Measurements from ENCODE around the gene CFAP119.

CFAP119 gene

GRCh38 chr16:30783280-30784109 lies 21.6 kb upstream of the CFAP119 start:
- peak in 1 of 10 donors; percentile 62 for DNase-seq
- intact Hi-C loops (cut with DNase I), result no loop called here

GRCh38 chr16:30782486-30783279 lies 20.8 kb upstream of the CFAP119 start:
- intact Hi-C loops (cut with DNase I), result no loop called here
- peak in 1 of 10 donors; percentile 45 for DNase-seq

- no peak for DNase-seq
- intact Hi-C loops (cut with DNase I), result no loop called here
These were observed 18.7 kb upstream of the CFAP119 start for GRCh38 chr16:30780549-30780948.

GRCh38 chr16:30780021-30780420 lies 18.2 kb upstream of the CFAP119 start:
- intact Hi-C loops (cut with DNase I), result no loop called here

GRCh38 chr16:30779596-30779995 lies 17.7 kb upstream of the CFAP119 start:
- DNase-seq, result peak in 1 of 10 donors; percentile 24
- intact Hi-C loops (cut with DNase I), result no loop called here

More at GRCh38 chr16:30780021-30780420, 18.2 kb upstream of the CFAP119 start:
- peak in 3 of 10 donors; percentile 28 to 80 (median 38) for DNase-seq

- intact Hi-C loops (cut with DNase I), result no loop called here
- peak in 1 of 10 donors; percentile 47 for DNase-seq
These were observed 16.8 kb upstream of the CFAP119 start for GRCh38 chr16:30778549-30779244.

- peak in 1 of 10 donors; percentile 27 for DNase-seq
These were observed 15.9 kb upstream of the CFAP119 start for GRCh38 chr16:30777591-30778297.

GRCh38 chr16:30775392-30776188 lies 13.7 kb upstream of the CFAP119 start:
- intact Hi-C loops (cut with DNase I), result no loop called here
- DNase-seq, result peak; percentile 78 to 98 (median 88)

More at GRCh38 chr16:30777591-30778297, 15.9 kb upstream of the CFAP119 start:
- intact Hi-C loops (cut with DNase I), result no loop called here

- intact Hi-C loops (cut with DNase I), result no loop called here
- no peak for DNase-seq
These were observed 13.2 kb upstream of the CFAP119 start for GRCh38 chr16:30775131-30775391.

- intact Hi-C loops (cut with DNase I), result no loop called here
- peak in 2 of 10 donors; percentile 27 to 71 for DNase-seq
These were observed 12.7 kb upstream of the CFAP119 start for GRCh38 chr16:30774367-30775130.

- DNase-seq, result peak in 1 of 10 donors; percentile 67
- intact Hi-C loops (cut with DNase I), result no loop called here
These were observed 12.0 kb upstream of the CFAP119 start for GRCh38 chr16:30773826-30774225.

- intact Hi-C loops (cut with DNase I), result no loop called here
- peak in 2 of 10 donors; percentile 55 to 79 for DNase-seq
These were observed 9.9 kb upstream of the CFAP119 start for GRCh38 chr16:30771726-30772125.

- intact Hi-C loops (cut with DNase I), result loop anchor here (10.0 kb wide), 1 partner anchor 55 kb away; no protein-coding TSS in a partner anchor
- DNase-seq, result peak in 3 of 10 donors; percentile 43 to 48 (median 43)
These were observed 7.7 kb upstream of the CFAP119 start for GRCh38 chr16:30769379-30770089.

GRCh38 chr16:30768583-30769181 lies 6.8 kb upstream of the CFAP119 start:
- intact Hi-C loops (cut with DNase I), result loop anchor here (10.0 kb wide), 1 partner anchor 56 kb away; no protein-coding TSS in a partner anchor
- DNase-seq, result peak in 4 of 10 donors; percentile 4 to 54 (median 33)

GRCh38 chr16:30767767-30768465 lies 6.1 kb upstream of the CFAP119 start:
- peak in 2 of 10 donors; percentile 38 to 55 for DNase-seq
- intact Hi-C loops (cut with DNase I), result loop anchor here (10.0 kb wide), 1 partner anchor 57 kb away; no protein-coding TSS in a partner anchor

GRCh38 chr16:30766933-30767284 lies 5.0 kb upstream of the CFAP119 start:
- intact Hi-C loops (cut with DNase I), result loop anchor here (10.0 kb wide), 1 partner anchor 58 kb away; no protein-coding TSS in a partner anchor
- peak in 1 of 10 donors; percentile 38 for DNase-seq

Measured in posterior cingulate gyrus (tissue), 11 donors.